ENCODE results near the gene KLHL6.
"Not testable (repeated sequence)": the region's sequence is repeated elsewhere in the genome, so short reads cannot be mapped to it uniquely, and the experiment has no call there.

KLHL6 gene

DNA sequence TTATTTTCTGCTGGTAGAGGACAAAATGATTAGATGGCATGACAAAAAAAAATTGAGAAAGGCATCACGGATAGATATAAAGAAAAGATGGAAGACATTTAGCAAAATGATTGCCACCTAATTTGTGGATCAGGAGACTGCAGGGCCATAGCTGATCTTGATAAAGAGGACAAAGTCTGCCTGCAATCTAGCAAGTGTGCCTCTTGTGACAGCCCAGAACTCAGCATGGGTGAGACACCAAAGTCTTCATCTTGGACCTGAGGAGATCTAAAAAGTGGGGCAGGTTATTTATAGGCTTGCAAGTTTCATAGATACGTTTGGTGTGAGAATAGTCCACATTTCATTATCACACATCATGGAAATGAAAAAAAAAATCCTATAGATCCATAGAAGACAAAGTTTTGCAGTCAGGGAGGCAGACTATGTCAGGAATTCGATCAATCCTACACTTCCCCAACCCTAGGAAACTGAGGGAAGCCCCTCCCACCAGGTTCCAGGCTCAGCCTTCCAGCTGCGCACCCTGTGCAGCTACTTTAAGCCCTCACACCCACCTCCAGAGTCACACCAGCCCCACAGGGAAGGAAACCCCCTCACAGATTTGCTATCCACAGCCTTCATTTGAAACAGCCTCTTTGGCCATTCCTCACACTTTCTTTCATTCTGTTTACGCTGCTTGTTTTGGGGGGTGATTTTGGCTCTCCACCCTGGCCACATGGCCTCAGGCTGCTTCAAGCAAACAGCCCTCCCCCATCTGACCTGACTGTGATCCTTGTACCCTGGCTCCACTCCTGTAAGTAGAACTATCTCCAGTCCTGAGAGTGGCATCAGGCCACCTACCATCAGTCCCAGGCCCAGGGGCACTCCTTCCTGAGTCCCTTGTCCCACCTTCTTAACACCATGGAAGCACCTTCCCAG, 28.1 kb upstream of the KLHL6 start:
- Histone ChIP-seq H3K27ac (ENCODE audit: low read depth, low read length) (no peak overlapping the region), H3K4me1 (ENCODE audit: control insufficient read depth, insufficient read depth, low read length, unreplicated experiment) (peaks cover 6% of the 10 kb centered on the region), H2AFZ (ENCODE audit: low read length, unreplicated experiment) (no peak overlapping the region)

GRCh38 chr3:183582161-183582560, 26.7 kb upstream of the KLHL6 start:
- Histone ChIP-seq H3K4me1 (ENCODE audit: control insufficient read depth, insufficient read depth, low read length, unreplicated experiment) (peaks cover 6% of the 10 kb centered on the region), H3K27me3 (ENCODE audit: insufficient read depth, low read length) (peaks cover 25% of the 10 kb centered on the region), H3K27ac (ENCODE audit: low read depth, low read length) (no peak overlapping the region), H3K36me3 (ENCODE audit: insufficient read depth, low read length) (no peaks in the 10 kb centered on the region), H2AFZ (ENCODE audit: low read length, unreplicated experiment) (no peak overlapping the region), H3K79me2 (ENCODE audit: control insufficient read depth, insufficient read depth, low read length, unreplicated experiment) (no peaks in the 10 kb centered on the region), H3K4me3 (ENCODE audit: low read depth, low read length) (no peak overlapping the region)

More for the DNA sequence above, 28.1 kb upstream of the KLHL6 start:
- H3K79me2 ChIP-seq (ENCODE audit: control insufficient read depth, insufficient read depth, low read length, unreplicated experiment) = no peaks in the 10 kb centered on the region
- H3K27me3 ChIP-seq (ENCODE audit: insufficient read depth, low read length) = peaks cover 10% of the 10 kb centered on the region
- no peaks in the 10 kb centered on the region for H3K36me3 ChIP-seq (ENCODE audit: insufficient read depth, low read length)
- no peak overlapping the region for H3K4me3 ChIP-seq (ENCODE audit: low read depth, low read length)

GRCh38 chr3:183581496-183582155, 26.1 kb upstream of the KLHL6 start:
- Histone ChIP-seq H2AFZ (ENCODE audit: low read length, unreplicated experiment) (no peak overlapping the region), H3K36me3 (ENCODE audit: insufficient read depth, low read length) (no peaks in the 10 kb centered on the region), H3K79me2 (ENCODE audit: control insufficient read depth, insufficient read depth, low read length, unreplicated experiment) (no peaks in the 10 kb centered on the region), H3K4me3 (ENCODE audit: low read depth, low read length) (no peak overlapping the region), H3K4me1 (ENCODE audit: control insufficient read depth, insufficient read depth, low read length, unreplicated experiment) (peaks cover 6% of the 10 kb centered on the region), H3K27ac (ENCODE audit: low read depth, low read length) (no peak overlapping the region), H3K27me3 (ENCODE audit: insufficient read depth, low read length) (peaks cover 29% of the 10 kb centered on the region)

DNA sequence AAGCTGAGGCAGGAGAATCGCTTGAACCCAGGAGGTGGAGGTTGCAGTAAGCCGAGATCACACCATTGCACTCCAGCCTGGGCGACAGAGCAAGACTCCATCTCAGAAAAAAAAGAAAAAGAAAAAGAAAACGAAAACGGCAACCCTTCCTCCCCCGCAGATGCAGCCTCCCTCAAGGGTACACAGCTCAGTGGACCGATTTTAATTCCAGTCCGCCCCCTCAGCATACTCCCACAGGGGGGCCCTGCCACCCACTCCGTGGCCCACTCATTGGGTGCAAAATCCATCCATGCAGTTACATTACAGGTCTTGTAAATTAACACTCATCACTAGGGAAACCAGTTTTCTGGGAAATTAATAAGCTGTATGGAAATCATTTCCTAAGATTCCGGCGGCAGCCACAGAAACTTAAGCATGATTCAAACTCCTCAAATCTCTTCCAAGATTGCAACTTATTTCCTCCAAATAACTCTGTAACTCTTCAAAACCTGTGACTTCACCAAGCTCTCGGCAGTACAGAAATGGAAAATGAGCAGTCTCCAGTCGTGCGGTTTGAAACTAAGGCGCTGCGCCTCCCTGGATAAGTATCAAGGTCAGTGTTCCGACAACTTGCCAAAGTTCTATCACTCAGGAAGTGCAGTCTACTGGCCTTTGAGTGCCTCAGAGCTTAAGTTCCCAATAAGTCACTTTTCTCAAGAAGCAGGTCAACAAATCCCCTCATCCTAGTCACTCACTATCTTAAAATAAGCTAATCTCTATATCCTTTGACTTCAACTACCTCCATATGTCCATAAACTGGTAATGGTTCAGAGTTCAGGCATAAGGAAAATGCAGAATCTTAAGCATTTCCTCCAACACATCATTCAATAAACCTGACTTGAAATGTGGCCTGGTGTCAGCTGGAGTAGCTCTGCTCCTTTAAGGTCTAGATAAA, 24.7 kb upstream of the KLHL6 start:
- Histone ChIP-seq H2AFZ (ENCODE audit: low read length, unreplicated experiment) (peak overlapping the region; percentile 59), H3K79me2 (ENCODE audit: control insufficient read depth, insufficient read depth, low read length, unreplicated experiment) (no peaks in the 10 kb centered on the region), H3K27ac (ENCODE audit: low read depth, low read length) (no peak overlapping the region), H3K4me1 (ENCODE audit: control insufficient read depth, insufficient read depth, low read length, unreplicated experiment) (peaks cover 10% of the 10 kb centered on the region), H3K27me3 (ENCODE audit: insufficient read depth, low read length) (peaks cover 29% of the 10 kb centered on the region), H3K4me3 (ENCODE audit: low read depth, low read length) (peak overlapping the region; percentile 63), H3K36me3 (ENCODE audit: insufficient read depth, low read length) (no peaks in the 10 kb centered on the region)

DNA sequence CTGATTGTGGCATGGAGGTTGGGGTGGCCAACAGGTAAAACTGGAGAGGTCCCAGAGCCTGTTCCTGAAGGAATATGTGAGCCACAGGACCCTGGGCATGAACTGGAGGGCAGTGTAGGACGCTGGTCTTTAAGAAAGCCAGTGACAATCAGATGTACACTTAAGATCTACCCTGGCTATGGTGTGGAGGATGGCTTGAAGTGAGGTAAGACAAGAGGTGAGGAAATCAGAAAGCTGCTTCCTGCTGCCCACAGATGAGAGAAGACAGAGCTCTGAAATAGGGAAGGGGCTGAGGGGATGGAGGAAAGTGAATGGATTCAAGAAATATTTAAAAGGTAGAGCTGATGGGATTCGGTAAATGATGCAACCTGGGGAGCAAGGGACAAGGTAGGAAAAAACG, 22.7 kb upstream of the KLHL6 start:
- Histone ChIP-seq H3K36me3 (ENCODE audit: insufficient read depth, low read length) (no peaks in the 10 kb centered on the region), H2AFZ (ENCODE audit: low read length, unreplicated experiment) (no peak overlapping the region), H3K27ac (ENCODE audit: low read depth, low read length) (no peak overlapping the region), H3K4me1 (ENCODE audit: control insufficient read depth, insufficient read depth, low read length, unreplicated experiment) (peaks cover 10% of the 10 kb centered on the region), H3K79me2 (ENCODE audit: control insufficient read depth, insufficient read depth, low read length, unreplicated experiment) (no peaks in the 10 kb centered on the region), H3K27me3 (ENCODE audit: insufficient read depth, low read length) (peaks cover 29% of the 10 kb centered on the region), H3K4me3 (ENCODE audit: low read depth, low read length) (no peak overlapping the region)

DNA sequence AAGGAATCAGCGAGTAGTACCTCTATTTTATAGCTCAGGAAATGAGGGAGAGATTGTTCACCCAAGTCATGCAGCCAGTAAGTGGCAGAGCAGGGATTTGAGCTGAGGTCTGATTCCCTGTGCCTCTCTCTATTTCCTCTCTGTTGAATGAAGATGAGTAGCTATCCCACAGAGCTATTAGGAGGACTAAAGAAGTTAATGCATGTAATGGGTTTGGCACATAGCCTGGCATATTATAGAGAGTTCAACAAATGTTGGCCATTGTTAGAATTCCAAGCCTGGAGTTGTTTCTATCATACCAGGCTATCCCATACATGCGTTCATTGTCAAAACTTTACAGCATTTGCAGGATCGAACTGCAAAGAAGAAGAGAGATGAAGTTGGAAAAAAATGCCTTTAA, 21.8 kb upstream of the KLHL6 start:
- no peak overlapping the region for H3K27ac ChIP-seq (ENCODE audit: low read depth, low read length)
- peaks cover 29% of the 10 kb centered on the region for H3K27me3 ChIP-seq (ENCODE audit: insufficient read depth, low read length)
- H3K79me2 ChIP-seq (ENCODE audit: control insufficient read depth, insufficient read depth, low read length, unreplicated experiment) = no peaks in the 10 kb centered on the region
- H3K36me3 ChIP-seq (ENCODE audit: insufficient read depth, low read length) = no peaks in the 10 kb centered on the region
- no peak overlapping the region for H2AFZ ChIP-seq (ENCODE audit: low read length, unreplicated experiment)
- peaks cover 10% of the 10 kb centered on the region for H3K4me1 ChIP-seq (ENCODE audit: control insufficient read depth, insufficient read depth, low read length, unreplicated experiment)
- no peak overlapping the region for H3K4me3 ChIP-seq (ENCODE audit: low read depth, low read length)

GRCh38 chr3:183576487-183577107, 21.1 kb upstream of the KLHL6 start:
- Histone ChIP-seq H2AFZ (ENCODE audit: low read length, unreplicated experiment) (no peak overlapping the region), H3K27ac (ENCODE audit: low read depth, low read length) (no peak overlapping the region), H3K27me3 (ENCODE audit: insufficient read depth, low read length) (peaks cover 33% of the 10 kb centered on the region)

GRCh38 chr3:183572935-183573334, 17.4 kb upstream of the KLHL6 start:
- Histone ChIP-seq H3K4me3 (ENCODE audit: low read depth, low read length) (no peak overlapping the region), H2AFZ (ENCODE audit: low read length, unreplicated experiment) (no peak overlapping the region), H3K4me1 (ENCODE audit: control insufficient read depth, insufficient read depth, low read length, unreplicated experiment) (peaks cover 4% of the 10 kb centered on the region), H3K79me2 (ENCODE audit: control insufficient read depth, insufficient read depth, low read length, unreplicated experiment) (no peaks in the 10 kb centered on the region), H3K36me3 (ENCODE audit: insufficient read depth, low read length) (no peaks in the 10 kb centered on the region), H3K27ac (ENCODE audit: low read depth, low read length) (no peak overlapping the region), H3K27me3 (ENCODE audit: insufficient read depth, low read length) (peaks cover 20% of the 10 kb centered on the region)

More at GRCh38 chr3:183576487-183577107, 21.1 kb upstream of the KLHL6 start:
- Histone ChIP-seq H3K4me1 (ENCODE audit: control insufficient read depth, insufficient read depth, low read length, unreplicated experiment) (peaks cover 10% of the 10 kb centered on the region), H3K36me3 (ENCODE audit: insufficient read depth, low read length) (no peaks in the 10 kb centered on the region), H3K79me2 (ENCODE audit: control insufficient read depth, insufficient read depth, low read length, unreplicated experiment) (no peaks in the 10 kb centered on the region), H3K4me3 (ENCODE audit: low read depth, low read length) (no peak overlapping the region)

GRCh38 chr3:183570191-183570590, 14.7 kb upstream of the KLHL6 start:
- H3K27me3 ChIP-seq (ENCODE audit: insufficient read depth, low read length); H3K4me3 ChIP-seq (ENCODE audit: low read depth, low read length); H2AFZ ChIP-seq (ENCODE audit: low read length, unreplicated experiment); H3K27ac ChIP-seq (ENCODE audit: low read depth, low read length); H3K79me2 ChIP-seq (ENCODE audit: control insufficient read depth, insufficient read depth, low read length, unreplicated experiment); H3K36me3 ChIP-seq (ENCODE audit: insufficient read depth, low read length); H3K4me1 ChIP-seq (ENCODE audit: control insufficient read depth, insufficient read depth, low read length, unreplicated experiment): not testable (repeated sequence)

DNA sequence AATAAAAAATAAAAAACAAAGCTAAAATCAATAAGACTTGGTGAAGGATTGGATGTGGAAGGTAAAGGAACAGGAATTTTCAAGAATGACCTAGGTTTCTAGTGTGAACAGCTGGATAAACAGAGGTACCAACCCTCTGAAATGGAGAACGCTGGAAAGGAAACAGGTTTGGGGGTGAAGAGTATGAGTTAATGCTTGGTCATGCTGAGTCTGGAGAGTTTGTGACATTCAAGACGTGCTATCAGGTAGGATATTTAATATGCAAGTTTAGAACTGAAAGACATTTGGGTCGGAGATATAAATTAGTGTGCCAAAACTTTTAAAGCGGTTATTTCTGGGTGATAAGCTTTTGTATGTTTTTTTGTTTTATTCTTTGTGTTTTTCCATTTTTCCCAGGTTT, 11.4 kb upstream of the KLHL6 start:
- Histone ChIP-seq H3K27ac (ENCODE audit: low read depth, low read length) (no peak overlapping the region), H3K79me2 (ENCODE audit: control insufficient read depth, insufficient read depth, low read length, unreplicated experiment) (no peaks in the 10 kb centered on the region), H3K4me1 (ENCODE audit: control insufficient read depth, insufficient read depth, low read length, unreplicated experiment) (peaks cover 2% of the 10 kb centered on the region), H3K36me3 (ENCODE audit: insufficient read depth, low read length) (no peaks in the 10 kb centered on the region), H3K27me3 (ENCODE audit: insufficient read depth, low read length) (peaks cover 6% of the 10 kb centered on the region; the same call in 1 of the 2 replicates), H2AFZ (ENCODE audit: low read length, unreplicated experiment) (no peak overlapping the region), H3K4me3 (ENCODE audit: low read depth, low read length) (no peak overlapping the region)

Data from ACC112 (cell line).